HepG2 (cell line): ENCODE measurements around the gene HOXA9.

ENCODE experiments used
- ATF3 ChIP-seq: sonication (generic); formaldehyde crosslinking; IDR thresholded peaks from 2 replicates; pipeline ENCODE4 v1.4.0; 2020; ENCODE audit warnings: missing genetic modification reagents
- HOXA3 ChIP-seq: sonication (generic); formaldehyde crosslinking; IDR thresholded peaks from 2 replicates; pipeline ENCODE4 v1.5.0; 2020; ENCODE audit warnings: missing genetic modification reagents
- KAT8 ChIP-seq: IDR thresholded peaks from 2 replicates; pipeline ENCODE4 v1.6.1; 2016; ENCODE audit warnings: missing genetic modification reagents, missing compliant biosample characterization
- MAX ChIP-seq: IDR thresholded peaks from 2 replicates; pipeline ENCODE4 v1.6.1; 2012; ENCODE audit warnings: inconsistent platforms
- PBX3 ChIP-seq: sonication (generic); formaldehyde crosslinking; IDR thresholded peaks from 2 replicates; pipeline ENCODE4 v1.8.1; 2023; ENCODE audit warnings: missing genetic modification reagents, inconsistent platforms, borderline replicate concordance
- POLR2A ChIP-seq, 2 experiments: IDR thresholded peaks; 2 replicates each; pipeline ENCODE4 v1.6.1; 2011; ENCODE audit warnings: low read depth in 2 of 2, low read length in 2 of 2, mild to moderate bottlenecking in 1 of 2, moderate library complexity in 1 of 2; ENCODE audit not compliant: insufficient read depth in 1 of 2
- POLR2AphosphoS5 ChIP-seq: IDR thresholded peaks from 2 replicates; pipeline ENCODE4 v1.6.1; 2012; ENCODE audit warnings: low read depth, low read length
- SNAPC5 ChIP-seq: sonication (generic); formaldehyde crosslinking; IDR thresholded peaks from 2 replicates; pipeline ENCODE4 v1.8.1; 2023; ENCODE audit warnings: mild to moderate bottlenecking, missing genetic modification reagents, borderline replicate concordance
- ZBTB7A ChIP-seq: sonication (generic); formaldehyde crosslinking; IDR thresholded peaks from 2 replicates; pipeline ENCODE4 v1.8.0; 2022; ENCODE audit warnings: mild to moderate bottlenecking, missing genetic modification reagents
- ZNF274 ChIP-seq: sonication (generic); formaldehyde crosslinking; IDR thresholded peaks from 2 replicates; pipeline ENCODE4 v1.5.1; 2020; ENCODE audit warnings: mild to moderate bottlenecking, missing genetic modification reagents

GRCh38 chr7:27156916-27157701 is 8.2 kb downstream of the HOXA9 start:
- no peak for TF ChIP-seq SNAPC5
- TF ChIP-seq ZBTB7A (CRISPR knock-in tag): no peak
- no peak for TF ChIP-seq ZNF274
- no peak for TF ChIP-seq POLR2A (IDR thresholded peaks at IDR 0.05; ENCODE audit: insufficient read depth in 1 of 2, low read depth in 2 of 2, low read length in 2 of 2)
- no peak for TF ChIP-seq MAX
- no peak for TF ChIP-seq HOXA3
- TF ChIP-seq PBX3 (CRISPR knock-in tag): no peak
- no peak for TF ChIP-seq ATF3 (CRISPR knock-in tag)
- TF ChIP-seq KAT8 (CRISPR knock-in tag): no peak
- TF ChIP-seq POLR2AphosphoS5: no peak
